GM23248 (cell line): ENCODE data around the gene IGF2. TPM values are rescaled to one million over a fixed set of nuclear protein-coding genes. Genes with fewer than 3 reads are reported as not detected.

Experiments
- DNase-seq: peaks from one replicate; pipeline ENCODE4 v3.0.0-alpha.2; 2015
- H2AFZ ChIP-seq: fragments of 200-600 bp; sonication (generic); 2 replicates; pipeline ENCODE4 v1.6.1; 2016; ENCODE audit warnings: antibody characterized with exemption
- H3F3A ChIP-seq: fragments of 200-600 bp; sonication (generic); 2 replicates; pipeline ENCODE4 v1.6.1; 2016; ENCODE audit warnings: mild to moderate bottlenecking, antibody characterized with exemption, mixed run types; ENCODE audit not compliant: insufficient read depth
- H3K27ac ChIP-seq: fragments of 200-600 bp; sonication (generic); 2 replicates; pipeline ENCODE4 v1.5.1; 2016; ENCODE audit warnings: mild to moderate bottlenecking
- H3K27me3 ChIP-seq: fragments of 200-600 bp; sonication (generic); replicated peaks from 2 replicates; pipeline ENCODE4 v1.6.1; 2016; ENCODE audit warnings: mild to moderate bottlenecking; ENCODE audit not compliant: insufficient read depth
- H3K36me3 ChIP-seq: fragments of 200-600 bp; sonication (generic); 2 replicates; pipeline ENCODE4 v1.6.1; 2016; ENCODE audit warnings: low read depth, mild to moderate bottlenecking
- H3K4me1 ChIP-seq: fragments of 200-600 bp; sonication (generic); 2 replicates; pipeline ENCODE4 v1.6.1; 2016; ENCODE audit warnings: mild to moderate bottlenecking; ENCODE audit not compliant: insufficient read depth
- H3K4me2 ChIP-seq: fragments of 200-600 bp; sonication (generic); one replicate; pipeline ENCODE4 v1.6.1; 2016; ENCODE audit warnings: mild to moderate bottlenecking; ENCODE audit not compliant: unreplicated experiment
- H3K4me3 ChIP-seq: fragments of 200-600 bp; sonication (generic); 2 replicates; pipeline ENCODE4 v1.5.1; 2016; ENCODE audit warnings: mild to moderate bottlenecking
- H3K79me2 ChIP-seq: fragments of 200-600 bp; sonication (generic); 2 replicates; pipeline ENCODE4 v1.6.1; 2016; ENCODE audit warnings: mild to moderate bottlenecking; ENCODE audit not compliant: insufficient read depth
- H3K9ac ChIP-seq: fragments of 200-600 bp; sonication (generic); 2 replicates; pipeline ENCODE4 v1.6.1; 2016; ENCODE audit warnings: mild to moderate bottlenecking
- H3K9me2 ChIP-seq: fragments of 200-600 bp; sonication (generic); 2 replicates; pipeline ENCODE4 v1.6.1; 2016; ENCODE audit warnings: mixed run types, mild to moderate bottlenecking, moderate library complexity; ENCODE audit not compliant: insufficient read depth
- H3K9me3 ChIP-seq: fragments of 200-600 bp; sonication (generic); one replicate; pipeline ENCODE4 v1.6.1; 2017; ENCODE audit warnings: low read depth
- H4K20me1 ChIP-seq: fragments of 200-600 bp; sonication (generic); 2 replicates; pipeline ENCODE4 v1.6.0; 2016; ENCODE audit not compliant: insufficient read depth
- EZH2 ChIP-seq: fragments of 200-600 bp; sonication (generic); IDR thresholded peaks from 2 replicates; pipeline ENCODE4 v1.6.1; 2018; ENCODE audit warnings: antibody characterized with exemption, mild to moderate bottlenecking; ENCODE audit not compliant: insufficient read depth, poor library complexity, severe bottlenecking
- EZH2phosphoT487 ChIP-seq: fragments of 200-600 bp; sonication (generic); IDR thresholded peaks from 2 replicates; pipeline ENCODE4 v1.6.1; 2018; ENCODE audit warnings: antibody characterized with exemption, moderate library complexity, mild to moderate bottlenecking, low read depth; ENCODE audit not compliant: insufficient read depth
- WGBS, 2 experiments: methylation state at CpG; one replicate each; pipeline ENCODE4 v1.1.6; 2015 to 2017; ENCODE audit warnings: low lambda C conversion rate in 2 of 2, low coverage in 1 of 2; ENCODE audit errors: missing lambda C conversion rate in 2 of 2; 5-methylcytosine and 5-hydroxymethylcytosine counted together
- in situ Hi-C: fragments of 300-500 bp; cut with MboI; formaldehyde crosslinking; loops from 2 replicates; pipeline ENCODE4 v1.15.0; 2020
- polyA plus RNA-seq: library from polyadenylated mRNA; unstranded; fragments of >200 nt; fragmentation: Nextera tagmentation; extraction: Ambion mirVana; gene quantifications from 2 replicates; pipeline ENCODE4 v1.2.1, GENCODE V29; 2016
- total RNA-seq: library from RNA; depleted of rRNA; stranded (reverse); fragments of >200 nt; shearing (Covaris generic); gene quantifications from 2 replicates; pipeline ENCODE4 v1.2.3, GENCODE V29; 2014

The IGF2 gene
- total and polyA plus RNA-seq, 2 experiments from 2014 or later = 0.06 TPM; not detected in 1

- no peaks in the 10 kb centered on the region for H4K20me1 ChIP-seq
- no peak overlapping the region for H3K4me2 ChIP-seq
- H3K27me3 ChIP-seq = peaks cover 3% of the 10 kb centered on the region; the same call in 1 of the 2 replicates
- no peak overlapping the region for H2AFZ ChIP-seq
- H3K27ac ChIP-seq = no peak overlapping the region
- H3F3A ChIP-seq = no peaks in the 10 kb centered on the region
- 47 to 52% methylated on average over 10 to 11 of the region's 11 CpGs for WGBS, 2 experiments
- H3K9me2 ChIP-seq = no peaks in the 10 kb centered on the region
- no peaks in the 10 kb centered on the region for H3K36me3 ChIP-seq
- no peaks in the 10 kb centered on the region for H3K79me2 ChIP-seq
- H3K9ac ChIP-seq = no peak overlapping the region
- no peak overlapping the region for H3K4me3 ChIP-seq
- no peak for TF ChIP-seq EZH2
- TF ChIP-seq EZH2phosphoT487 = no peak
- H3K9me3 ChIP-seq = no peaks in the 10 kb centered on the region
- H3K4me1 ChIP-seq = peaks cover 7% of the 10 kb centered on the region; the same call in 1 of the 2 replicates
- DNase-seq = no peak
- in situ Hi-C loops = loop anchor here (25.0 kb wide), 2 partner anchors 311 to 461 kb away; partner anchors contain the start of gene LSP1
These were observed 34.6 kb upstream of the IGF2 start for GRCh38 chr11:2173761-2174160.

GRCh38 chr11:2173150-2173693 is 34.0 kb upstream of the IGF2 start:
- TF ChIP-seq EZH2 (no peak), EZH2phosphoT487 (no peak)
- peak; percentile 23 for DNase-seq
- in situ Hi-C loops = loop anchor here (25.0 kb wide), 2 partner anchors 311 to 461 kb away; partner anchors contain the start of gene LSP1
- H4K20me1 ChIP-seq = no peaks in the 10 kb centered on the region
- no peaks in the 10 kb centered on the region for H3F3A ChIP-seq
- H3K4me1 ChIP-seq = peaks cover 4% of the 10 kb centered on the region; the same call in 1 of the 2 replicates
- H3K4me3 ChIP-seq = no peak overlapping the region
- no peak overlapping the region for H3K9ac ChIP-seq
- peaks cover 3% of the 10 kb centered on the region; the same call in 1 of the 2 replicates for H3K27me3 ChIP-seq
- H3K9me2 ChIP-seq = no peaks in the 10 kb centered on the region
- H3K9me3 ChIP-seq = no peaks in the 10 kb centered on the region
- H3K27ac ChIP-seq = no peak overlapping the region
- 69 to 73% methylated on average over 16 of the region's 16 CpGs for WGBS, 2 experiments
- no peak overlapping the region for H3K4me2 ChIP-seq
- H3K36me3 ChIP-seq = no peaks in the 10 kb centered on the region
- no peaks in the 10 kb centered on the region for H3K79me2 ChIP-seq
- no peak overlapping the region for H2AFZ ChIP-seq

GRCh38 chr11:2172676-2173075 is 33.5 kb upstream of the IGF2 start:
- Histone ChIP-seq H2AFZ (no peak overlapping the region), H3K4me2 (no peak overlapping the region), H3K79me2 (no peaks in the 10 kb centered on the region), H3F3A (no peaks in the 10 kb centered on the region), H3K4me3 (no peak overlapping the region), H3K9me3 (no peaks in the 10 kb centered on the region), H3K9me2 (no peaks in the 10 kb centered on the region), H3K27ac (no peak overlapping the region), H3K36me3 (no peaks in the 10 kb centered on the region), H3K4me1 (peaks cover 4% of the 10 kb centered on the region; the same call in 1 of the 2 replicates), H4K20me1 (no peaks in the 10 kb centered on the region), H3K27me3 (peaks cover 3% of the 10 kb centered on the region; the same call in 1 of the 2 replicates), H3K9ac (no peak overlapping the region)
- in situ Hi-C loops = loop anchor here (25.0 kb wide), 2 partner anchors 310 to 460 kb away; partner anchors contain the start of gene LSP1
- DNase-seq = no peak
- 83 to 84% methylated on average over 7 to 12 of the region's 12 CpGs for WGBS, 2 experiments
- TF ChIP-seq EZH2 (no peak), EZH2phosphoT487 (no peak)

- DNase-seq = no peak
- H3K4me3 ChIP-seq = no peak within 1 kb of the TSS
- no peak within 1 kb of the TSS for H3K27ac ChIP-seq
- H3K4me2 ChIP-seq = no peak within 1 kb of the TSS
- H3K36me3 ChIP-seq = no peaks in the 10 kb centered on the region
- in situ Hi-C loops = loop anchor here (25.0 kb wide), 2 partner anchors 309 to 459 kb away; partner anchors contain the start of gene LSP1
- H3K4me1 ChIP-seq = peaks cover 4% of the 10 kb centered on the region; the same call in 1 of the 2 replicates
- no peaks in the 10 kb centered on the region for H3K9me3 ChIP-seq
- peaks cover 11% of the 10 kb centered on the region for H3K27me3 ChIP-seq
- H3K9me2 ChIP-seq = no peaks in the 10 kb centered on the region
- TF ChIP-seq EZH2phosphoT487 (no peak), EZH2 (no peak)
- no peaks in the 10 kb centered on the region for H3K79me2 ChIP-seq
- no peak within 1 kb of the TSS for H3K9ac ChIP-seq
- no peaks in the 10 kb centered on the region for H3F3A ChIP-seq
- WGBS, 2 experiments = 47 to 57% methylated on average over 5 to 17 of the region's 17 CpGs
- H4K20me1 ChIP-seq = no peaks in the 10 kb centered on the region
- no peak within 1 kb of the TSS for H2AFZ ChIP-seq
These were observed 32.4 kb upstream of the IGF2 start, which contains the start of gene TH for GRCh38 chr11:2171591-2172003. TH (minus strand) TSS chr11:2171815; CDS start chr11:2171786, 29 bp downstream.
